ENCODE data around the gene MITF. TPM values are rescaled to one million over a fixed set of nuclear protein-coding genes. Genes with fewer than 3 reads are reported as not detected.

Gene MITF
- total RNA-seq, 2 experiments from 2014 or later: not detected

DNA sequence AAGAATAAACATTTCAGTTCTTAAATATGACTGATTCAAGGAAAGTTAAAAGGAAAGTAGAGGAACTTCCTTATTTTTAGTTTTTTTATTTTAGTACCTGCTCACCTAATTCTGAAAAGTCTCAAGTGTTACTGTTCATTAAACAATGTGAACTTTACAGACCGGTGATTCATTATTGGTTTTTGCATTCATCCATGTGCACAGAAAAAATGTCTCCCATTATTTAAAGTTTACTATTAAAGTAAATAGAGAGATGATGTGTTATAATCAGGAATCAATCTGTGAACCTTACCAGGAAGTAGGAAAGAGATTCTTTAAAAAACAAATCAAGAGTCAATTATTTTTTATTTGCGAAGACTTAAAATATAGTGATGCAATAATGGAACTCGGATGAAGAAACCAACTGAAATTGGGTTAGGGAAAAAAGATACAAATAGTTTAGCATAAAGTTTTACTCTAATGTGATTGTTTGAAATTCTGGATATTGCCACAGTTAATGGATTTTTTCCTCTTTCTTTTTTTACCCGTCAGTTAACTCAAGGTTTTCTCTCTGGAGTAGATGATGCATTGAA, 140.9 kb downstream of the MITF start:
- H3K27ac Mint-ChIP-seq: no peak overlapping the region
- no peaks in the 10 kb centered on the region for H3K9me3 Mint-ChIP-seq (ENCODE audit: low read depth)
- DNase-seq (no peak), ATAC-seq (no peak)
- H3K4me1 Mint-ChIP-seq: no peaks in the 10 kb centered on the region
- CTCF ChIA-PET: no interaction called here
- H3K4me3 Mint-ChIP-seq: no peak overlapping the region
- H3K36me3 Mint-ChIP-seq: no peaks in the 10 kb centered on the region
- H3K27me3 Mint-ChIP-seq: no peaks in the 10 kb centered on the region

DNA sequence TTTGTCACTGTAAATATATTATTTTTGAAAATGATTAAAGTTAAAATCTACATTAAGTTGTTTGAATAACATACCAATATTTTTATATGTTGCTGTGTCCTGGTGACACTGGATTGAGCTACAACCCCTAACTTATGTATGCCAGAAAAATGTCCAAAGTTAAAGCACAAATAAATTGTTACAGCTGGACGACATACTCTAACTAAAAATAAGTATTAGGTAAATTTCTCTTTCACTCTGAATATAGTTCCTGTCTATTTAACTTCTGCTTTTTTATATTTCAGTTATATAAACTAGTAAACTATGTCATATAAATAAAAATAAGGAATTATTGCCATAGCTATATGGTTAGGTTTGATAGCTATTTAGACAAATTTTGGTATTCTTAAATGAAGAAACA, 141.8 kb downstream of the MITF start:
- no peaks in the 10 kb centered on the region for H3K4me1 Mint-ChIP-seq
- no peaks in the 10 kb centered on the region for H3K9me3 Mint-ChIP-seq (ENCODE audit: low read depth)
- H3K4me3 Mint-ChIP-seq: no peak overlapping the region
- H3K27me3 Mint-ChIP-seq: no peaks in the 10 kb centered on the region
- DNase-seq: no peak
- no peaks in the 10 kb centered on the region for H3K36me3 Mint-ChIP-seq
- CTCF ChIA-PET: no interaction called here
- no peak overlapping the region for H3K27ac Mint-ChIP-seq
- ATAC-seq: no peak

DNA sequence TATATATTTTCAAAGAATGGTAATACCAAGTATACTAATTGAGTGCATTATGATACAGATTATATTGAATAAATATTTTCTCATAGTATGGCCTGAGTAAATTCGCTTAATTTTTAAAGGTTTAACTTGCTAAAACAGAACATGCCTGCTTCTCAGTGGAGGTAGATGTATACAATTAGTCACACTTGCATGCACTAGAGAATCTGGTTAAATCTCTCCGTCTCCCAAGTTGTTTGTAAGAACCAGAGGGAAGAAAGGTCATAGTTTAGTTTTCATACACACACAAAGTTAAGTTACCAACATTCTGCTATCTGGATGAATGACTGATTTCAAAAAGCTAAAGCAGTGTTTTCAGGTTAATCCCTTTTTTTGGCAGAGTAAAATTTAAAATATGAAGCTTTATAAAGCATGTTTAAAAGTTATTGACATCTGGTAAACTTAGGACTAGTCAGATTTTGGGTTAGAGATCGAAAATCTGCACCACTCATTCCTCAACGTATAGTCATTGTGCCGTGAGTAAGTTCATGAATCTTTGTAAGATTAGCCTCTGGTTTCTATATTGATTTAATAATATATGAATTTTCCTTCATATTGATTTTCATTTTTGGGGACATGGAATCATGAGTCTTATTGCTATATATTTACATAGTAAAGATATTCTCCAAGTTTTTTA, 142.6 kb downstream of the MITF start:
- ATAC-seq: no peak
- Mint-ChIP-seq H3K9me3 (ENCODE audit: low read depth) (no peaks in the 10 kb centered on the region), H3K4me1 (no peaks in the 10 kb centered on the region), H3K27ac (no peak overlapping the region), H3K27me3 (no peaks in the 10 kb centered on the region), H3K36me3 (no peaks in the 10 kb centered on the region), H3K4me3 (no peak overlapping the region)
- CTCF ChIA-PET: no interaction called here
- DNase-seq: no peak

DNA sequence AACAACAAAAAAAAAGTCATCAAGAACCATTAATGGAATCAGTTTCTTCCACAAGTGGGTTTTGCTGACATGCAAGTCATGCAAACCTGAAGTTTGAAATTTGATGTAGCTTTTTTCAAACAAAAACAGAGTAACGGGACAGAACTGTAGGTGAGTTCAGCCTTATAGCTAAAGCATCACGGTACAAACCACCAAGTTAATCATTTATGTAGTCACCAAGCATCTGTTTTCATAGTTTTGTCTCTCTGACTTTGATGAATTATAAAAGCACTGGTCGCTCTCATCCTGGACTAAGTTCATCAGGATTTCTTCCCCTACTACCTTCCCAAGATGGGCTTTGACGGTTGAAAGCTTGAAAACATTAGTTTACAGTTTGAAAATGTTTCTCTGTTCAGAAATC, 143.3 kb downstream of the MITF start:
- Mint-ChIP-seq H3K27ac (no peak overlapping the region), H3K4me1 (no peaks in the 10 kb centered on the region), H3K9me3 (ENCODE audit: low read depth) (no peaks in the 10 kb centered on the region), H3K36me3 (no peaks in the 10 kb centered on the region), H3K27me3 (no peaks in the 10 kb centered on the region), H3K4me3 (no peak overlapping the region)
- CTCF ChIA-PET: no interaction called here
- ATAC-seq (no peak), DNase-seq (no peak)

DNA sequence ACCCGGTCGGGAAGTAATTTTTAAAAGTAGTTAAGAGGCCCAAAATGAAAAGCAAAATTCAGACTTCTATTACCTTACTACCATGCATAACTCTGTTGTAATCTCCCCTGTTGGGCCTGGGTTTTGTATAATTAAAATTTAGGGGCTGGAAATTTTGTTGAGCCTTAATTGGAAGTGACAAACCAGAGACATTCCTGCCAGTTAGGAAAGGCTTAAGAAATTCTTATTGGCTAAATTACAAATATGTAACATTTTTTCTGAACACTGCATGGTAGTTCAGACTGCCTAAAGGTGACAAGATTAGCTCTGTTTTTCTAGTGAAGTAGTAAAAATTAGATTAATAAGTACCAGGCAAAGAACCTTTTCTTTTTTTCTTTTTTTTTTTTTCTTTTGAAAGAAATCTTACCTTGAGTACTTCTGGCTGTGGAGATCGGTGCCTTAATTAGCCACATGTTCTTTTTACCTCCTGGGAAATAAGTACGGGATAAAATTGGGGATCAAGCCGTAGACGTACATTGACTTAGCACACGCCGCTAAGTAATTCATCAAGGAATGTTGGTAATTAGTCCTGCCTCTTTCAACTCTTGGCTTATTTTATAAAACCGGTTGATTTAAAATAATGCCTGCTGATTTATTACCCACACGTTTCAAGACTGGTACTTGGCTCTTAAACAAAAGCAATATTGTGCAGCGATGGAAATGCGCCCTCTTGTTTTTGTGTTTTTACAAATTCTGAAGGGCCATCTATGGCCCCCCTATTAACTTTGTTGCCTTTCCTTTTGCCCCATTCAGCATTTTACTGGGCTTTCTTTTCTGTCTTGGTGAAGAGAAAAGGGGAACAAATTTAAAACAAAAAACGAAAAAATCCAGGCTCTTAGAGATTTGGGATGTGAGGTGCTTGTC, 149.0 kb downstream of the MITF start:
- CTCF ChIA-PET: no interaction called here
- ATAC-seq (no peak), DNase-seq (no peak)
- H3K9me3 Mint-ChIP-seq (ENCODE audit: low read depth): no peaks in the 10 kb centered on the region
- no peaks in the 10 kb centered on the region for H3K27me3 Mint-ChIP-seq
- no peak overlapping the region for H3K4me3 Mint-ChIP-seq
- no peak overlapping the region for H3K27ac Mint-ChIP-seq
- H3K4me1 Mint-ChIP-seq: no peaks in the 10 kb centered on the region
- H3K36me3 Mint-ChIP-seq: no peaks in the 10 kb centered on the region

DNA sequence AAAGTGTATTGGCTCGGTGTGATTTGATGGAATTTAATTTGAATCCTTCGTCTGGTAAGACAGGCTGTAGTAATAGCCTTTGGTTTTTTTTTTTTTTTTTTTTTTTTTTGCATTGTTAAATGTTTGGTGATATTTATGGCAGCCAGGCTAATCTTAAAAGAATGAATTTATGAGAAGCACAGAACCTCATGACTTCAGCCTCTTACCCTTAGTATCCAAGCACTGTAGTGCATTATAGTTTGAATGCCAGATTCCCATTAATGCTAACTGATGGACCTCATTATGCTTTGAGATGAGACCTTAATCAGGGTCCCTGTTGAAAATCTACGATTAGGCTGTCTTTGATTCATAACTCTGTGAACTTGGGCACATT, 149.7 kb downstream of the MITF start:
- H3K27ac Mint-ChIP-seq: no peak overlapping the region
- ATAC-seq: no peak
- no peaks in the 10 kb centered on the region for H3K36me3 Mint-ChIP-seq
- no peaks in the 10 kb centered on the region for H3K9me3 Mint-ChIP-seq (ENCODE audit: low read depth)
- no peak overlapping the region for H3K4me3 Mint-ChIP-seq
- CTCF ChIA-PET: no interaction called here
- no peaks in the 10 kb centered on the region for H3K27me3 Mint-ChIP-seq
- no peaks in the 10 kb centered on the region for H3K4me1 Mint-ChIP-seq
- no peak for DNase-seq

DNA sequence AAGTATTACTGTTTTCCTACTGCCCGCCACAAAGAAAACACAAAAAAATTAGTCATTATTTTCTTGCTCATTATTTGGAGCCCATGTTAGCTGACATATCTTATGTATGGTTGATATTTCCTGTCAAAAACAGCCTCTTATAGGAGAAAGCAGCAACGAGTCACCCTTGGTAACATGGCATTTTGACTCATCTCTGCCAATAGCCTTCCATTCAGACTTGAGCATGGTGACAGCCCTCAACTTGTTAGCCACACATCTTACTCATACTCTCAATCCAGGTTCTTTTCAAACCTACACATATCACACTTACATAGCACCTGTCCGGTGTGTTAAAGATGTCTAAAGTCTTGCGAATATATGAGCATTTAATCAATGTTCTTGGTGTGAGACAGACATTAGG, 150.8 kb downstream of the MITF start:
- no peaks in the 10 kb centered on the region for H3K4me1 Mint-ChIP-seq
- H3K4me3 Mint-ChIP-seq: no peak overlapping the region
- ATAC-seq (no peak), DNase-seq (no peak)
- CTCF ChIA-PET: no interaction called here
- no peaks in the 10 kb centered on the region for H3K36me3 Mint-ChIP-seq
- no peak overlapping the region for H3K27ac Mint-ChIP-seq
- H3K27me3 Mint-ChIP-seq: no peaks in the 10 kb centered on the region
- H3K9me3 Mint-ChIP-seq (ENCODE audit: low read depth): no peaks in the 10 kb centered on the region

DNA sequence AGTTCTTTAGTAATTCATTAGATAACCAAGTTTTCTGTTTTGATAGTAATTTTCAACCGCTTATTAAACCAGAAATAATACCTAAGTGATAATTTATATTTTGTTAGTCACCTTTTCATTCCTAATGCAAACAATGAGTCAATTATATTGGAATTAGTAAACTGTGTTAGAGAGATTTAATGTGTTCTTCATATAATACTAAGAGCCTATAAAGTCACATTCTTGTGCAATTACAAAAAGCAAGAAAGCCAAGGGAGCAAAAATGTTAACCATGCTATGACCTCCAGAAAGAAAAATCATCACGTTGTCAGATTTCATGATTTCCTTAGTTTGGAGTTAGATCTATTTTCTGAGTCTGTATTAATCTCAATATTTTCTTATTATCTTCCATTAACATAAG, 151.4 kb downstream of the MITF start:
- Mint-ChIP-seq H3K4me1 (no peaks in the 10 kb centered on the region), H3K4me3 (no peak overlapping the region), H3K9me3 (ENCODE audit: low read depth) (no peaks in the 10 kb centered on the region), H3K36me3 (no peaks in the 10 kb centered on the region), H3K27me3 (no peaks in the 10 kb centered on the region), H3K27ac (no peak overlapping the region)
- CTCF ChIA-PET: no interaction called here
- ATAC-seq: no peak
- DNase-seq: no peak

DNA sequence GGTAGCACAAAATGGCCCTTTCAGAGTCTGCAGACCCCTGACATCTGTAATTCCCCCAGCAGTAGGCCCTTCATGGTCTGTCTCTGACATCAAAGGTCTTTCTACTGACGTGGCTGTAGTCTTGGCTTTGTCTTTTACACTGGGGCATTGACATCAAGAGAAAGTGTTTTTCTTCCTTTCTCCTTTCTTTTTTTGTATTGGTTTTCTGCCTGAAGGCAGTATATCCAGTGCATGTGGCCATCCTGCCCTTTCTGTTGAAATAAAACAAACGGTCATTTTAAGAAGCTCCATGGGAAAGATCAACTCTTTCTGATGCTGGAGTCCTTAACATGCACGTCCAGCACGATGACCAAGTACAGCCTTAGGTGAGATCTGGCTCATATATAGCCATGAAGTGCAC, 153.4 kb downstream of the MITF start:
- Mint-ChIP-seq H3K4me3 (no peak overlapping the region), H3K4me1 (no peaks in the 10 kb centered on the region), H3K27ac (no peak overlapping the region), H3K9me3 (ENCODE audit: low read depth) (no peaks in the 10 kb centered on the region), H3K27me3 (no peaks in the 10 kb centered on the region), H3K36me3 (no peaks in the 10 kb centered on the region)
- CTCF ChIA-PET: no interaction called here
- ATAC-seq (no peak), DNase-seq (no peak)

DNA sequence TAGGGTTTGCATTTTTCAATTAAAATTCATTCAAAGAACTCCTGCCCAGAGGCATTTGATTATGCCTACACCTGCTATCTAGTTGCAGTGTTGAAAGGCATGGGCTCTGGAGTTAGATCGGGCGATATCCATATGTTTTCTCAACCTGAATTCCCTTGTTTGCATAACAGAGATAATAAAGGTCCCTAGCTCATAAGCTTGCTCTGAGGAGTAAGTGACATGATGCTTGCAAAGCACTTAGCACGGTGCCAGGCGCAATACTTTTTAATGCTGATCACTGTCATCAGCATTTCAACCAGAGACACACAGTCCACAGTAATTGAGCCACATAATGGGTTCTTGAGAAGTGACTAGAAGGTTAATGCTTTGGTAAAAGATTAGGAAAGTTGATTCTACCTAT, 154.0 kb downstream of the MITF start:
- no peaks in the 10 kb centered on the region for H3K36me3 Mint-ChIP-seq
- H3K4me1 Mint-ChIP-seq: no peaks in the 10 kb centered on the region
- ATAC-seq (no peak), DNase-seq (no peak)
- no peak overlapping the region for H3K4me3 Mint-ChIP-seq
- CTCF ChIA-PET: no interaction called here
- H3K27ac Mint-ChIP-seq: no peak overlapping the region
- no peaks in the 10 kb centered on the region for H3K9me3 Mint-ChIP-seq (ENCODE audit: low read depth)
- no peaks in the 10 kb centered on the region for H3K27me3 Mint-ChIP-seq

DNA sequence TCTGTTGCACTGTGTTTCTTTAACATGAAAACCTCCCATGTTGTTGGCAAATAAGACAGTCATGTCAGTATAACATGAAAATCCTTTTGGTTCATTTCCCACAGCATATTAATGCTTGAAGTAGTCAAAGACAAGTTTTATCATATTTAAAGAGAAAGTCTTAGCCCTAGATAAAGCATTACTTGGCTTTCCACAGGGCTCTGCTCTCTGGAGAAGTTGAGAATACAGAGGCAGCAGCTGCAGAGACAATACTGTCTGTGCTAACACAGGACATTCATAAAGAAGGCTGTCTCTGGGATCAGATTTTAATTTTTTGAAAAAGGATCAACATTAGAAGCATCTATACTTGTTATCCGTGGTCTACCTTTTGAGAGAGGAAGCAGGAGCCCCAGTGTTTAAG, 156.8 kb downstream of the MITF start:
- no peaks in the 10 kb centered on the region for H3K4me1 Mint-ChIP-seq
- no peak overlapping the region for H3K27ac Mint-ChIP-seq
- H3K9me3 Mint-ChIP-seq (ENCODE audit: low read depth): no peaks in the 10 kb centered on the region
- CTCF ChIA-PET: no interaction called here
- H3K4me3 Mint-ChIP-seq: no peak overlapping the region
- DNase-seq (no peak), ATAC-seq (no peak)
- no peaks in the 10 kb centered on the region for H3K27me3 Mint-ChIP-seq
- no peaks in the 10 kb centered on the region for H3K36me3 Mint-ChIP-seq

DNA sequence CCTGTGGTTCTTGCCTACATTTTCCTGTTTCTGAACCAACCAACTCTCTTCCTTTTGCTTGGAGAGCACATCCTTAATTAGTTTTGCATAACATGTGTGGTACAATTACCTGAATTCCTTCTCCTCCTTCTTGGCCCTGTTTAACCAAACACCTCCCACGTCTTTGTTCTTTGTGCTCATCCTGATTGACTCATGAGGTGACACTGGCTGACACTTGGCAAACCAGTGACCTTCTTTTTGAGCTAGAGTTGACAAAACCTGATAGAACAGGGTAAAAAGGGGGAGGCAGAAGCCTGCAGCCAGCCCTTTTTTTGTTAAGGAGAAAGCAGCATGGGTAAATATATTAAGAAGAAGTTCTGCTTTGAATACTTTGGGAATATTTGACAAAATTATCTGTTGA, 161.1 kb downstream of the MITF start:
- Mint-ChIP-seq H3K36me3 (no peaks in the 10 kb centered on the region), H3K27ac (no peak overlapping the region), H3K27me3 (no peaks in the 10 kb centered on the region), H3K4me1 (no peaks in the 10 kb centered on the region), H3K4me3 (no peak overlapping the region), H3K9me3 (ENCODE audit: low read depth) (no peaks in the 10 kb centered on the region)
- no peak for ATAC-seq
- DNase-seq: no peak
- CTCF ChIA-PET: no interaction called here

DNA sequence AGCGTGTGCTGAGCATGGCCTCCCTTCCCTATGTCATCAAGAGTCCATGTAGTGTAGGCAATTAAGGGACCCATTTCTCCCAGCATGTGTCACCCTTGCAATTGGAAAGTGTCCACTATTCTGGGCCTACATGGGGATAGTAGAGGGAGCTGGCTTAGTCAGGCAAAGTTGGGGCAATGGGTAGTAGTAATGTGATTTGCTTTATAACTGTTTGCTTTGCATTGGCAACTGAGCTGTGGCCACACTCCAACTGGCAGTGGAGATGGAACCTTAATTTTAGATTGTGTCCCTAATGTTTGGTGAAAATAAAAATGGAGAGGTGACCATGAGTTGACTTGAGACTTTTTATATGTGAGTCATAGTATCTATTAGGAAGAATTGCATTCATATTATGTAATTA, 162.5 kb downstream of the MITF start:
- DNase-seq: no peak
- no peak for ATAC-seq
- CTCF ChIA-PET: no interaction called here
- H3K27me3 Mint-ChIP-seq: no peaks in the 10 kb centered on the region
- H3K9me3 Mint-ChIP-seq (ENCODE audit: low read depth): no peaks in the 10 kb centered on the region
- no peak overlapping the region for H3K27ac Mint-ChIP-seq
- H3K36me3 Mint-ChIP-seq: no peaks in the 10 kb centered on the region
- H3K4me1 Mint-ChIP-seq: no peaks in the 10 kb centered on the region
- no peak overlapping the region for H3K4me3 Mint-ChIP-seq

DNA sequence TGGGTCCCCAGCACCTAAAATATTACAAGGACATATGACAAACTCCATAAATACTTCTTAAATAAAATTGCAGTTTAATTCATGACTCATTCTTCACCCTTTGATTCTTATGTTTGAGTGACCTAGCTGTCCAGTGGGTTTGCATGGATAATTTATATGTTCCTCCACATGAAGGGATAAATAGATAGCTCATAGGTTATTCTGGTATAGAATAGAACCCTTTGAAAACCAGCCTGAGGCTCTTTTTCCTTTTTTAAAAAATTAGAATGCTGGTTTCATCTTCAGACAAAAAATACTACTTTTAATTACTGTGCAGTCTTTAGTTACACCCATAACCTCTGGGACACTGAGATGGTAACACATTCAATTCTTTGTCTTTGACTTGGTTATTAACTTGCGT, 163.1 kb downstream of the MITF start:
- H3K4me1 Mint-ChIP-seq: no peaks in the 10 kb centered on the region
- no peak overlapping the region for H3K4me3 Mint-ChIP-seq
- H3K36me3 Mint-ChIP-seq: no peaks in the 10 kb centered on the region
- H3K9me3 Mint-ChIP-seq (ENCODE audit: low read depth): no peaks in the 10 kb centered on the region
- ATAC-seq: no peak
- CTCF ChIA-PET: no interaction called here
- H3K27me3 Mint-ChIP-seq: no peaks in the 10 kb centered on the region
- DNase-seq: no peak
- H3K27ac Mint-ChIP-seq: no peak overlapping the region

All from activated CD8-positive, alpha-beta memory T cell treated with anti-CD3 and anti-CD28 coated beads, Interleukin-2, amount 10 ng/mL, durations not matched to agents 7 days and 5 days (primary cell).